Brain microvascular endothelial cell (primary cell): ENCODE results near the gene CDH13.

ENCODE experiments used
- DNase-seq: peaks from one replicate; pipeline ENCODE4 v3.0.0-alpha.2; 2020
- H3K27ac ChIP-seq: fragments of 250-450 bp; sonication (Bioruptor Pico); 2 replicates; pipeline ENCODE4 v1.5.1; 2020; ENCODE audit warnings: mild to moderate bottlenecking, moderate library complexity
- H3K27me3 ChIP-seq: fragments of 250-450 bp; sonication (Bioruptor Pico); replicated peaks from 2 replicates; pipeline ENCODE4 v1.5.1; 2020; ENCODE audit warnings: mild to moderate bottlenecking
- H3K36me3 ChIP-seq: fragments of 250-450 bp; sonication (Bioruptor Pico); replicated peaks from 2 replicates; pipeline ENCODE4 v1.5.1; 2020; ENCODE audit warnings: mild to moderate bottlenecking
- H3K4me3 ChIP-seq: 2 replicates; pipeline ENCODE4 v1.5.1; 2011; ENCODE audit warnings: low read depth, mild to moderate bottlenecking, control low read depth, low read length, moderate library complexity
- in situ Hi-C: cut with HindIII; loops from 2 replicates; pipeline ENCODE4 v1.10.0; 2017; ENCODE audit warnings: low sequenced_read_pairs, low pct_ligation_motif_present
- TF ChIP-seq, protein P1 (sequence below): IDR thresholded peaks from 2 replicates; pipeline ENCODE4 v1.5.1; 2011; ENCODE audit warnings: low read depth, mild to moderate bottlenecking, moderate library complexity, low read length, control low read depth, inconsistent platforms; ENCODE audit errors: missing control alignments

CDH13 gene

DNA sequence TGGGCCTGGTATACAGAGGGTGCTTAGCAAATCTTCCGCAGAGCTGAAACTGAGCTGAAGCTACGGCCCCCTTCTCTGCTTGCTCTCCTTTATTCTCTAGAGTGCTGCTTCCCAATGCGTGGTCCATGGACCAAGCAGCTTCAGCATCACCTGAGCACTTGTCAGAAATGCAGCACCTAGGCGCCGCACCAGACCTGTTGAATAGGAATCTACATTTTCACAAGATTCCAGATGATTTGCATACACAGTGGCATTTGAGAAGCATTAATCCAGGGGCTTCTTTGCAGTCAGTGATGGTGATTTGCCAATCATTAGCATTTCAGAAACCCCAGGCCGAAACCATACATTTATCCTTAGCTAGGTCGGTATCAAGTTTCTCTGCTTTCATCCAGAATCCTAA is 204.2 kb downstream of the CDH13 start:
- no peaks in the 10 kb centered on the region for H3K36me3 ChIP-seq
- TF ChIP-seq, protein P1, sequence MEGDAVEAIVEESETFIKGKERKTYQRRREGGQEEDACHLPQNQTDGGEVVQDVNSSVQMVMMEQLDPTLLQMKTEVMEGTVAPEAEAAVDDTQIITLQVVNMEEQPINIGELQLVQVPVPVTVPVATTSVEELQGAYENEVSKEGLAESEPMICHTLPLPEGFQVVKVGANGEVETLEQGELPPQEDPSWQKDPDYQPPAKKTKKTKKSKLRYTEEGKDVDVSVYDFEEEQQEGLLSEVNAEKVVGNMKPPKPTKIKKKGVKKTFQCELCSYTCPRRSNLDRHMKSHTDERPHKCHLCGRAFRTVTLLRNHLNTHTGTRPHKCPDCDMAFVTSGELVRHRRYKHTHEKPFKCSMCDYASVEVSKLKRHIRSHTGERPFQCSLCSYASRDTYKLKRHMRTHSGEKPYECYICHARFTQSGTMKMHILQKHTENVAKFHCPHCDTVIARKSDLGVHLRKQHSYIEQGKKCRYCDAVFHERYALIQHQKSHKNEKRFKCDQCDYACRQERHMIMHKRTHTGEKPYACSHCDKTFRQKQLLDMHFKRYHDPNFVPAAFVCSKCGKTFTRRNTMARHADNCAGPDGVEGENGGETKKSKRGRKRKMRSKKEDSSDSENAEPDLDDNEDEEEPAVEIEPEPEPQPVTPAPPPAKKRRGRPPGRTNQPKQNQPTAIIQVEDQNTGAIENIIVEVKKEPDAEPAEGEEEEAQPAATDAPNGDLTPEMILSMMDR: no peak
- in situ Hi-C loops: no loop called here
- H3K27me3 ChIP-seq: no peaks in the 10 kb centered on the region
- no peak overlapping the region for H3K4me3 ChIP-seq
- no peak overlapping the region for H3K27ac ChIP-seq
- DNase-seq: no peak

DNA sequence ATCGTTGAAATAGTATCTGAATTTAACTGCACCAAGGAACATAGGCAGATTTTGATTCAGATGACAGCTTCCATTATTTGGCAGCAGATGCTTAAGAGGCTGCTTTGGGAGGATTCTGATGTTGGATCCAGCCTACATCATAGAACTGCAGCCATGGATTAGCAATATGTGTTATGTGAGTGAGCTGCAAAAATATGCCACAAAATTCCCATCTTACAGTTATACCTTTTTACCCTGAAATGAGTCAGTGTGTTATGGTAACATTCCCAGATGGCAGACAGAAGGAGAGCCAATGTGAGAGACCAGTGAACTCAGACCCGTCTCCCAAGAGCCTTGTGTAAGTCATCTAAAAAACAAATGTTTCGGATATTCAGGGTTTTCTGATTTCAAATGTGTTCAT is 206.1 kb downstream of the CDH13 start:
- no peaks in the 10 kb centered on the region for H3K36me3 ChIP-seq
- in situ Hi-C loops: no loop called here
- TF ChIP-seq, protein P1: no peak
- peak; percentile 57 for DNase-seq
- peak overlapping the region; percentile 17 for H3K27ac ChIP-seq
- H3K4me3 ChIP-seq: no peak overlapping the region
- H3K27me3 ChIP-seq: no peaks in the 10 kb centered on the region

DNA sequence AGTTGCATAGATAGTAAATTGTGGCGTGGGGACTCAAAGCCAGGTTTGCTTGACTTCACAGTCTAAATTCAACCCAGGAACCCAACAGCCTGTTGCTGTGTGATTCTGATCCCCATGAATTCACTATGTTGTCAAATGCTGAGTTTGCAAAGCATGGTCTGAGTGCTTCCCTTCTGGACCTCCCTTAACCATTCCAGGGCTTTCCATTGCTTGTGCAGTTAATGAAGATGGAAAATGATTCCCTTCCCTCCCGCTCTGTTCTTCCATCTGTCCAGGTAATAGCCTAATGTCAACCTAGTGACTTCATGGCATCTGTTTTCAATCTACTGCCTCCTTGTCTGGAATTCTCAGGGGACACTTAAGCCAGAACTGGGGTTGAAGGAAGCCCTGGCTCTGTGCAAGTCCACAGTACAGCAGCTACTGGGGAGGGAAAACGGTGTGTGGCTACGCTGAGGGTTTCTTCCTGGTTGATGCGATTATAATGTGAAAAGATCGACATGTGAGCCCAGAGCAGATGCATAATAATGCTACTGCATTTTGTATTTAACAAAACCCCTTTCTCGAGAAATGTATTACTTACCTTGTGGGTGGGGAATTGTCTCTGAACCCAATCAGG is 206.7 kb downstream of the CDH13 start:
- no peak overlapping the region for H3K4me3 ChIP-seq
- in situ Hi-C loops: no loop called here
- no peaks in the 10 kb centered on the region for H3K36me3 ChIP-seq
- H3K27me3 ChIP-seq: no peaks in the 10 kb centered on the region
- peak overlapping the region; percentile 17 for H3K27ac ChIP-seq
- TF ChIP-seq, protein P1: no peak
- DNase-seq: no peak

DNA sequence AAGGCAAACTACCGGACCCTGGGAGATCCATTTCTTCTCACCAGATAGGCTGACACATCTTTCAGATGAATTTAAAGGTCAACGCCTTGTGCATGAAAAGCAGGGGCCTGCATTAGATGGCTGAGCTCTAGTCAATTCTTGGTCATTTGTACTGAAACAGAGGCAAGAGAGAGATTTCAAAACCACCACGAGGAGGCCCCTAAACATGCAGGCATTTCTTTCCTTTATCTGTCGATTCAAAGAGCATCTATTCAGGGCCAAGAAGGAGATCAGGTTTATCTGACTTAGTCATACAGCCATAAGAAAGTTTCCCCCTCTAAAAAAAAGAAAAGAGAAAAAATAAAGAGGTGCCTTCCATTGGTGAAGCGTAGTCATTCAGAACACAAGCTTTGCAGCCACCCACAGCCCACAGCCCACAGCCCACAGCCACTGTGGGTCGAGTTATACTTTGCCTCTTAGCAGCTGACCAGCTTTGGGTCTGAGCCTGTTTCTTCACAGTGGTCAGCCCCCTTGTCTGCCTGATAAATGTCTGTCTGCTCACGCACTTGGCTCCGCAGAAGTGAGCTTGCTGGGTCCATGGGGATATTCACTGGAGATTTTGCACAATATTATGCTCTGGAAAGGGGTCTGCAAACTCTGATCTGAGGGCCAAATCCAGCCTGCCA is 207.5 kb downstream of the CDH13 start:
- TF ChIP-seq, protein P1: no peak
- no peak overlapping the region for H3K4me3 ChIP-seq
- no peaks in the 10 kb centered on the region for H3K36me3 ChIP-seq
- no peak overlapping the region for H3K27ac ChIP-seq
- no peak for DNase-seq
- in situ Hi-C loops: no loop called here
- no peaks in the 10 kb centered on the region for H3K27me3 ChIP-seq

DNA sequence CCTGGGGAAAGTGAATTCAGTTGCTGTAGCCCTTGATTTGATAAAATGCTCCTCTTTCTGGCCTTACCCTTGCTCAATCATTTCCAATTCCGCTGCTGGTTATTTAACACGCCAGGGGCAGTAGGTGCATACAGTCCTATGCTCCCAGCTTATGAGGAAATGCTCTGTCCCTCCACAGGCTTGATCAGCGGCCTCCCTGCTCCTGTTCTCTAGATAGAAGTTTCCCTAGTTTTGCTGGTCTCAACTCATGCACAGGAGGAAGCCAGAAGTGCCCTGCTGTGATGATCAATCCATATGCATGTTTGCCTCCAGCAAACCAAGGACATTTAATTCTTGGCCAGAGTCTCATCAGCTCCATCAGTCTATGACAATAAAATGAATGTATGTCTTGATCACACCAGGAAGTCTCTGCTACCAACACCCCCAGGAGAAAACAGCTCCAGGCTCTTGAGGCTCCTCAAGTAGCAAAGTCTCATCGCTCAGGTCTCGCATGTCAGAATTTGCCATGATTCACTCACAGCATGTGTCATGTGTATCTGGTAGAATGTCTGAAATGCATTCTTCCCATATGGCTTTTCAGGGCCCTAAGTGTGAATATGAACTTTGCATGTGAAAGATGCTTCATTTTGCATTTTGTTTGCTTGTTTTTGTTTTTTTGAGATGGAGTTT is 208.9 kb downstream of the CDH13 start:
- no peak overlapping the region for H3K27ac ChIP-seq
- no peak overlapping the region for H3K4me3 ChIP-seq
- peak; percentile 49 for DNase-seq
- no peaks in the 10 kb centered on the region for H3K27me3 ChIP-seq
- TF ChIP-seq, protein P1: no peak
- in situ Hi-C loops: no loop called here
- H3K36me3 ChIP-seq: no peaks in the 10 kb centered on the region
